B cell (primary cell): Measurements from ENCODE around the gene DPP10.

Source experiments
- EZH2 ChIP-seq: IDR thresholded peaks from 2 replicates; pipeline ENCODE4 v1.6.1; 2012; ENCODE audit warnings: borderline replicate concordance, low read depth, mild to moderate bottlenecking, moderate library complexity, low read length; ENCODE audit not compliant: insufficient read depth, poor library complexity, severe bottlenecking
- TF ChIP-seq, protein P1 (sequence below): fragments of 200-600 bp; IDR thresholded peaks from one replicate; pipeline ENCODE4 v1.8.0; 2022; ENCODE audit warnings: antibody characterized with exemption, mild to moderate bottlenecking

DNA sequence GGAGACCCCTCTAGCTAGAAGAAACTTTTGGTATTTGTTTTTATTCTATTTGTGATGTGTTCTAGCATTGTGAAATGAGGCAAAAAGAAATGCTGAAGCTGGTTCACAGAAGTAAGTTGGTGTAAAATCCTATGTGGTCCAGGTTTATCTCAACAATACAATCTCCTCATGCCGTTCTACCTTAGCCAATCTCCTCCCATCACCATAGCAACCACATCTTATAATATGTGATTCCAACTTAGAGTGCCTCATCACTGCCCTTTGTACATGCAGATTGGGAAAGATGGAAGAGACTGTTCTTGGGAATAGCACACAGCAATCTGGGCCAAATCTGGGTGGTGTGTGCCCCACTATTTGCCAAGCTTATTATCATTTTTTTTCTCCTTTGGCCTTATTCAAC is 30.3 kb downstream of the DPP10 start:
- TF ChIP-seq, protein P1, sequence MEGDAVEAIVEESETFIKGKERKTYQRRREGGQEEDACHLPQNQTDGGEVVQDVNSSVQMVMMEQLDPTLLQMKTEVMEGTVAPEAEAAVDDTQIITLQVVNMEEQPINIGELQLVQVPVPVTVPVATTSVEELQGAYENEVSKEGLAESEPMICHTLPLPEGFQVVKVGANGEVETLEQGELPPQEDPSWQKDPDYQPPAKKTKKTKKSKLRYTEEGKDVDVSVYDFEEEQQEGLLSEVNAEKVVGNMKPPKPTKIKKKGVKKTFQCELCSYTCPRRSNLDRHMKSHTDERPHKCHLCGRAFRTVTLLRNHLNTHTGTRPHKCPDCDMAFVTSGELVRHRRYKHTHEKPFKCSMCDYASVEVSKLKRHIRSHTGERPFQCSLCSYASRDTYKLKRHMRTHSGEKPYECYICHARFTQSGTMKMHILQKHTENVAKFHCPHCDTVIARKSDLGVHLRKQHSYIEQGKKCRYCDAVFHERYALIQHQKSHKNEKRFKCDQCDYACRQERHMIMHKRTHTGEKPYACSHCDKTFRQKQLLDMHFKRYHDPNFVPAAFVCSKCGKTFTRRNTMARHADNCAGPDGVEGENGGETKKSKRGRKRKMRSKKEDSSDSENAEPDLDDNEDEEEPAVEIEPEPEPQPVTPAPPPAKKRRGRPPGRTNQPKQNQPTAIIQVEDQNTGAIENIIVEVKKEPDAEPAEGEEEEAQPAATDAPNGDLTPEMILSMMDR: no peak
- TF ChIP-seq EZH2: no peak
